Kidney tubule cell (primary cell): Measurements from ENCODE around the gene CST11.
A peak's percentile ranks its signal among the peaks of the same experiment; 100 is the strongest.

Experiments
- DNase-seq: peaks from one replicate; pipeline ENCODE4 v3.0.0-alpha.2; 2018; ENCODE audit warnings: low spot score

CST11 gene

DNA sequence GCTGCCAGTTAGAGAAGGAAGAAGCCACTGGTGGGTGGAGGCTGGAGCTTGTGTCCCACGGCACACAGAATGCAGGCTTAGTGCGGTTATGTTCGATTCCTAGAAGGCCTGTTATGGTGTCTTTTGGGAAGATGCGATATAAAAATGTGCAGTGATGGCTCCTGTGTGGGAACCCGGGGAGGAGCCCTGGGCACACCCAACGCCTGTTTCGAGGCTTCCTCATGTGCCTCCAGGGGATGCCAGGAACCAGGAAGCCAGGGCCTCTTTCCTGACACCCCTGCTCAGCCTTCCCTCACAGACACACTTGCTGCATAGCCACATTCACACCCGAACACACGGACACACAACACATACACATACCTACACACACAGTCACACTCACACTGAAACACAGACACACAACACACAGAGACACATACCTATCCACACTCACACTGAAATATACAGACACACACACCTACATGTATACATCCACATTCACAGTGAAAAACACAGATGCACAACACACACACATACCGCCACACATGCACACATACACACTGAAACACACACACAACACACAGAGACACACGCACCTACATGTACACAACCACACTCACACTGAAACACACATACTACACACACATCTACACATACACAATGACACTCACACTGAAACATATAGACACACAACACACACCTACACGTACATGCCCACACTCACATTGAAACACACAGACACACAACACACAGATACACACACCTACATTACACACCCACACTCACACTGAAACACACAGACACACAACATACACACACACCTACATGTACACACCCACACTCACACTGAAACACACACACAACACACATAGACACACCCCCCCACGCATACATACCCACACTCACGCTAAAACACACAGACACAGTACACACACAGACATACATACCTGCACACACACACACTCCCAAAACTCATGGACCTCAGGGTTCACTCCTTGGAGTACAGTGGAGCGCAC is 1.2 kb upstream of the CST11 start:
- DNase-seq: no peak

DNA sequence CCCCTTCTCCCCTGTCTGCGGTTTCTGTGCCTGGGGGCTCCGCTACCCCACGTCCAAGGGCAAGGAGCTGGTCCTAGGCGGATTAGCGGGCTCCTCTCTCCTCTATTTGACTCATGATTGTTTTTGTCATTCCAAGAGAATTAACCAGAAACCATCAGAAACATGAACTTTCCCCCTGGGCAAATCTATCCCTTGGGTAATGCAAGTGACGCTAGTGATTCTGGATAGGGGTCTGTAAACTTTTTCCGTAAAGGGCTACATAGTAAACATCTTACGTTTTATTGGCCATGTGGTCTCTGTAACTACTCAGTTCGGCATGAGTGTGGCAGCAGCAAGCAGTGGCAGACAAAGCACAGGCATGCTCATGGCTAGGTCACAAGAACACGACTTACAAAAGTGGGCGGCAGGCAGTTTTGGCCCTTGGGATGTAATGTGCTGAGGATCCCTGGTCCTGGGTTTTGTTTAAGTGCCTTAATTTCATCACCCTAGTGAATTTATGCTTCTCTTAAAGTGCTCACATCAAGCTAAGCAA is 654 bp downstream of the CST11 start:
- DNase-seq: no peak

DNA sequence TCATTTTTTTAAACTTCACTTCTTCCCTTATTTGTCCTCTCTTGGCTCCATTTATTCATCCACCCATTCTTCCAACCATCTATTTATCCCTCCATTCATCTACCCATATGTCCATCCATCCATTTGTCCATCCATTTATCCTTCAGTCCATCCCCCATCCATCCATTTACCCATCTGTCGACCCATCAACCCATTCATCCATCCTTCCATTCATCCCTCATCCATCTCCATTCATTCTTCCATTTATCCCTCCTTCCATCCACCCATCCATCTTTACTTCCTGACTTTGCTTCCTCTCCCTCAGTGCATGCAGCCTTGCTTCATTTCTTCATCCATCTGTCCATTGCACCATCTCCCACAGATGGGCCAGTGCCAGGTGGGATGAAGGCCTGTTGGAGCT is 1.8 kb downstream of the CST11 start:
- DNase-seq: no peak

DNA sequence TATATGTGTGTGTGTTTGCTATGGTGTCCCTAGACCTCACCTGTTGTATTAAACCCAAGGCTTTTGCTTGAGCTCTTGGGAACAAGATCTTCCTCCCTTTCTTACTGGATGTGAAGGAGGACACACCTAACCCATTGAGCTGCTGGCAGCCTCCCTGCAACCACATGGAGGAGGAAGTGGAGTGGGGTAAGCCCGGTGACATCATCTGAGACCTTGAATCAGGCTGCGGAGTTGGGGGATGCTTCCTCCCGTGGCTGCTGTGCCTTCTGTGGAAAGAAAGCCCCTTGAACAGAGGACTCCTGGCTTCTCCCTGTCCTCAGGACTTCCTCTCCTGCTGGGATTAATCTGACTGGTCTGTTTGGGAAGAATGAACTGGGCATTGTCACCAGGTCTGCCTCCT is 3.3 kb downstream of the CST11 start:
- peak; percentile 44 for DNase-seq

DNA sequence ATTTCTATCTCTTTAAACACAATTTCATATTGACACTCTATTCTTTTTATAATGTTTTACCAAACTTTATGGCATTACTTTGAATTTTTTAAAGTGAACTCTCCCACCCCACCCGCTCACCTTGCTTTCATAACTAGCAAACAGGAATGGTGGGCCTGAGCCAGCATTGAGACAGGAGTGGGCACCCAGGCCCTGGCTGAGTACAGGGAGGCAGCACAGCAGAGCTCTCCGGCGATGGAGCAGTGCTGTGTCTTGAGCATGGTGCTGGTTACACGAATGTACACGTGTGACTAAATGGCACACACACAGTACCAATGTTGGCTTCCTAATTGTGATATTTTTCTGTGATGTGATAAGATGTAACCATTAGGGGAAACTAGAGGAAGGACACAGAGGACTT is 4.5 kb downstream of the CST11 start:
- no peak for DNase-seq

DNA sequence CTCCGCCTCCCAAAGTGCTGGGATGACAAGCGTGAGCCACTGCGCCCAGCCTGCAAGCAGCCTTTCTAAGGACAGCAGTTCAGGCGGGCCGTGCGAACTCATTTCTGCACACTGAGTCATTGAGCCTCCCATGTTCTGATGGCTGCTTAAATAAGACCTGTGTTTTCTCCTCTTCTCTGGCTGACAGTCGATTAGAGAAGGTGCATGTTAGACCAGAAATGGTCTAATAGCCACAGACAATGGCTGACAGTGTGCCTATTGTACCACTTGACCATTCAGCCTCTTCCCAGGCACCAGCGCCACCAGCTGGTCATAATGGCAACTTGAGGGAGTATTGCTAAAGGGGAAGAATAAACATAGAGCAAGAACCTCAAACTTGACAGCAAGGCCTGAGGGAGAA is 6.2 kb downstream of the CST11 start:
- DNase-seq: peak; percentile 55

DNA sequence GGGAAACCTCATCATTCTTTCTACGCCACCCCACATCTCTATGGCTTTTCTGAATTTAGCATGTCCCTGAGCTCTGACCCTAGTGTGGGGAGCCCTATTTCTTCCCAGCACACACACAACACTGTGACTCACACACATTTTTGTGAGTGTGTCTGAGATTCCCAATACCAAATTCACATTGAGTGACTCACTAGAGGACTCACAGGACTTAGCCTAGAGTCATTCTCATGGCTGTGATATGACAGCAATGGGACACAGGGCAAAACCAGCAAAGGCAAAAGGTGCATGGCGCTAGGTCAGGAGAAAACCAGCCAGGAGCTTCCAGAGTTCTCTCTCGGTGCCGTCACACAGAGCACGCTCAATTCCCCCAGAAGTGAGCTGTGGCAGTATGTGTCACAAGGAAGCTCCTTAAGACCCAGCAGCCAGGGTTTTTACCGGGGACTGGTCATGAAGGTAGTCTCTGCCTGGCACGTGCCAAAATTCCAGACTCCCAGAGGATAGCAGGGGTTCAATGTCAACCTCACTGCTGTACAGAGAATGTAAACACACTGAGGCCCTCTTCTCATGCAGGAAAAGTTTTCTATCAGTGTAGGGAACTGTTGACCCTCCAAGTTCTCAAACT is 7.0 kb downstream of the CST11 start:
- peak; percentile 96 for DNase-seq

DNA sequence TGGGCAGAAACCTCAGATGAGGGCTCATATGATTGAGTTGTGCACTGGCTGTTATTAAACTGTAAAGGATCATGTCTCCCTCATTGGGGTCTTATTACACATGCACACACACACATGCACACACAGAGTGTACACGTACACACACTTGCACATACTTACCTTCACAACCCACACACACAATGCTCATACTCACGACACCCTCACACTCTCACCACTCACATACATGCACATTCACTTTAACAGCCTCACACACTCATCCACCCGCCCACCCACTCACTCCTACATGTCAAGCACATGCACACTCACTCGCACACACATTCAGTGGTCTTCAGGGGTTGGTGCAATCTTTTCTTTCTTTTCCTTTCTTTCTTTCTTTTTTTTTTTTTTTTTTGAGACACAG is 7.8 kb downstream of the CST11 start:
- no peak for DNase-seq

DNA sequence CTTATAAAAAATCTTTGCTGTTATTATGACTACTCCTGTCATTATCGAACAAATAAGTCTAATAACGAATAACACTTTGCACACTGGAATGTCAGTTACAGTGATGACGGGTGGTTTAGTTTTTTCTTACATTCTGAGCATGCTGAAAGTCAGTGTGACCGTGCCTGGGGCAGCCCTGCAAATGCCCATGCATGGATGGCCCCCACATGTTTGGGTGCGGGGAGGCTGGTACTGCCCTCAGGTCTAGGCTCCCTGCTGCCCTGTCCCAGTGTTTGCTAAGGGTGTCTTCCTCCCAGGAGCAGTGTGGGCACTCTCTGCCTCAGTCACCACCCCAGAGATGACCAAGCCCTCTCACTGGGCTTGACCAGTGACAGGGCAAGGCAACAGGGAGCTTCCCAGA is 10.2 kb downstream of the CST11 start:
- no peak for DNase-seq

DNA sequence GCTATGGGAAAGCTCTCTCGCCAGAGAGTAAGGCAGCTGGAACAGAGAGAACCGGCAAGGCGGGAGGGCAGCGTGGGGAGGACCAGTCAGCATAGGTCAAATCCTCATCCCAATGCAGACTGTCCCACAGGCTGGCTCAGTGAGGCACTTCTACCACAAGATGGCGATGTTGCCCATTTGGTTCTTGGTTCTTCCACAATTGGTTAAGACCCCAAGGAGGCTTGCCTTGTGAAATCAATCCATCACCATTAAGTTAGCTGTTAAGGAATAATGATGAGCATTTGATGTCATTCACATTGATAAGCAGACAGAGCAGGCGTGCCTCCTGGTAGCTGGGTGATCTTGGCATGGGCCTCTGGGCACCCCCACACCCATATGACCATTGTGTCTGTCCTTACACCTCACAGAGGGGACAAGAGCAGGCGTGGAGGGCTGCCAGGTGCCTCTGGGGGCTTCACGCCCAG is 10.8 kb downstream of the CST11 start:
- DNase-seq: peak; percentile 73

DNA sequence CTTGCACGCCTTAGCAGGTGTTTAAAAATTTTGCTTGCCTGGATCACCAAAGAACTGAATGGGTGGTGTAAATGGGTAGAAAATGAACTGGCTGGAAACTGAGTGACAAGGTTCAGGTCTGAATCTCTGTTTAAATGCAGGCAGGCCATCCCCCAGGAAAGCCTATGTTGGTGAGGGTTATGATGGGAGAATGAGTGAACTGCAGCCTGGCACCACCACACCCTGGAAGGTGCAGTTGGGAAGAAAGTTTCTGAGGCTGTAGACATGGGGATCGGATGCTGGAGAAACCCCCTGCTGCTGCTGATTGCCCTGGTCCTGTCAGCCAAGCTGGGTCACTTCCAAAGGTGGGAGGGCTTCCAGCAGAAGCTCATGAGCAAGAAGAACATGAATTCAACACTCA is 12.7 kb downstream of the CST11 start:
- no peak for DNase-seq

DNA sequence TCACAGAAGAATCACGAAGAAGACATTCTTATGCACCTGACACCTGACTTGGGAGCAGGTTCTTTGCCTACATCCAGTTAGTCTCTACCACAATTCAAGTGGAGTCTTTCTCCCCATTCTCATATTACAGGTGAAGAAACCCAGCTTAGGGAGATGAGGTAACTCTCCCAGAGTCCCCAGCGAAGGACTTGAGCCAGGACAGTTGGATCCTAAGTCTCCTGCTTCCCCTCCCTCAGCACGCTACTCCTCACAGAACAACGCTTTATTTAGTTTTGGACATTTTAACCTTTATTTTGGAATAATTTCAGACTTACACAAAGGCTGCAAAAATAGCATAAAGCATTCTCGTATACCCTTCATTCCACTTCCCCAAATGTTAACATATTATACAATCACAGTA is 14.0 kb downstream of the CST11 start:
- DNase-seq: no peak

DNA sequence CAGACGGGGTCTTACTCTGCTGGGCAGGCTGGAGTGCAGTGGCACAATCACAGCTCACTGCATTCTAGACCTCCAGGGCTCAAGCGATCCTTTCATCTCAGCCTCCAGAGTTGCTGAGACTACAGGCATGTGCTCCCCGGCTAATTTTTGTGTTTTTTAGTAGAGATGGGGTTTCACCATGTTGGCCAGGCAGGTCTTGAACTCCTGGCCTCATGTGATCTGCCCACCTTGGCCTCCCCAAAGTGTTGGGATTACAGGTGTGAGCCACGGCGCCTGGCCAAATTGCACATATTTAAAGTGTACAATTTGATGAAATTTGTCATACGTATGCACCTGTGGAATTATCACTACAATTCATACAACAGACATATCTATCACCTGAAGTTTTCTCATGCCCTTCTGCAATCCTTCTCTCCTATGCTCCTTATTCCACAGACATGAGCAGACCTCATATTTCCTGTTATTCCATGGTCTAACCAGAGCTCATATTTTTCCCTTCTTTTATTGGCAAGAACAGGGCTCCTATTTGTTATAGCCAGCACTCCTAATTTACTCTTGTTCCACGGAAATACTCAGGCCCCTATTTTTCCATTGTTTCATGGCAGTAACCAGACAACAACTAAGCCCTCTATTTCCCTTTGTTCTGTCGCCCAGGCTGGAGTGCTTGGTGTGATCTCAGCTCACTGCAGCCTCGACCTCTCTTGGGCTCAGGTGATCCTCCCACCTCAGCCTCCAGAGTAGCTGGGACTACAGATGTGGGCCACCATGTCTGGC is 15.4 kb downstream of the CST11 start:
- no peak for DNase-seq

DNA sequence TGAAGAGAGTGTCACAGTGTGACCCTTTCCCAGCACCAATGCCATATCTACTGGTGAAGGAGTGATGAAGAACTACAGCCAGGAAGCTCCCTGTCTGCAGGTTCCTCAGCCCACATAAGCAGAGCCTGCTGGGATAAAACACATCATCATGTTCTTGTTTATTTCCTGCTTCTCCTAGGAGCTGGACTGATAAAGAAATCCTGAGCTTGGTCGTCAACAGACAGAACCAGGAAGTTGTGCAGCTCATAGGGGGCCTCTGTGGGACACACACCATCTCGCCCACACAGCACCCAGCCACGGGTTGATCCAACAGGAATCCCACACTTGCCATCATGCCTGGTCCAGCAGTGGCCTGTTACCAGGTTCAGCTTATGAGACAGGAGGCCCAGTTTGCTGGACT is 16.0 kb downstream of the CST11 start:
- peak; percentile 5 for DNase-seq

DNA sequence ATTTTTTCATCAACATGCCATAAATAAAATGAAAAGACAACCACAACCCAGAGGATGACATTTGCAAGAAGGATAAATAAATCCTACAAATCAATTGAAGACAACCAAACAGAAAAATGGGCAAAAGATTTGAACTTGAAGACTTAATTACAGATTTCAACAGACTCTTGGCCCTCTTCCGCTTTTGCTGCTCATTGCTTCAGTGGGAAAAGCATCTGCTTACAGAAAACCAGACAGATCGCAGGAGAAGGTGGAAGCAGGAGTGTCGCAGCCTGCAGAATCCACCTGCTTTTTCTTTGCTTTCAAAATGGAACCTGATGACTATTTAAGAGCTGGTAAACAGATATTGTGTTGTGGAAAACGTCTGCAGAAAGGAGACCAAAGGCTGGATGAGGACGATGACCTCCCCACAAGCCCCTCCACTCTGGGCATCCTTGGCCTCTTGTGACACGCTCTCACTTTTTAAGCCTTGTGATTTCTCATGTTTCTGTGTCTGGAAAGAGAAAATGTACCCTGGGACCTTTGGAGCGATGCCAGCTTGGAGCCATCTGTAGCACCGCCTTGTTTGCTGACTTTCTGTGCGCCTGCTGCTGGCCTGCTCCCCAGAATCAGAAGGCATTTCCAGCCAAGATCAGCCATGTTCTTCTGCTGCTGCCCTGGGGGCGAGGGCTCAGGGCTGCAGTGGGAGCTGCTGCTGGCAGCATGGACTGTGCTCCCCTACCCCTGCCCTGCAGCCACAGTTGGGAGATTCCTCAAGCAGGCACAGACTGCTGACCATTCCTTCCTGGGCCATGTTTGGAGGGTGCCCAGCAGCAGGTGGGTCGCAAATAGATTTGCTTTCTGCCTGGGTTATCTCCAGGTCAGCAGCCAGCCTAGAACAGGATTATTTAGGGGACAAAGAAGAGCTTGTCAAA is 16.8 kb downstream of the CST11 start:
- no peak for DNase-seq

DNA sequence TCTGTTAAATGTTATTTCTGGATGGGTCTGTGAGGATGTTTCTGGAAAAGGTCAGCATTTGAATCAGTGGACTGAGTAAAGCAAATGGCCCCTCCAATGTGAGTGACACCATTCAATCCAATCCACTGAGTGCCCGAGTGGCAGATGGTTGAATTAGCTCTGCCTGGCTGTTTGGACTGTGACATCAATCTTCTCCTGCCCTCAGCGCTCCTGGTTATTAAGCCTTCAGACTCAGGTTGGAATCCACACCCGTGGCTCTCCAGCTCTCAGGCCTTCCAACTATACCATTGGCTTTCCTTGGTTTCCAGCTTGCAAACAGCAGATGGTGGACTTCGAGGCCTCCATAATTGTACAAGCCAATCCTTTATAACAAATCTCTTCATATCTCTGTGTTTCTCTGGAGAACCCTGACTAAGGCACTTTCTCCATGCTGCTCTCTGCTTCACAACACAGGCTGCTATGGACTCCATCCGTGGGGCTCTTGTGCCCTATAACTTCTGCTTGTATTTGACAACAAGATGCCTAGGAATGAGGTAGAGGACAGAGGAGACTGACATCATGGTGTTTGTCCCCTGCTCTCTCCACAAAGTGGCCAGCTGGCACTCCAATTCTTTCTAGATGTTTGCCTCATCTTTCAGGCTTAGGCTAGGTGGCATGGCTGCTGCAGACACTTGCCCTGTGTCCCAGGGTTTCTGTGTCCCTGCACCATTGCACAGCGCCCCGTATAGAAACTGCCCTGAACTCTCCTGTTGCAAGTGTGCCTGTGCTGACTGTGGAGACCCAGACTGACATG is 18.0 kb downstream of the CST11 start:
- no peak for DNase-seq

DNA sequence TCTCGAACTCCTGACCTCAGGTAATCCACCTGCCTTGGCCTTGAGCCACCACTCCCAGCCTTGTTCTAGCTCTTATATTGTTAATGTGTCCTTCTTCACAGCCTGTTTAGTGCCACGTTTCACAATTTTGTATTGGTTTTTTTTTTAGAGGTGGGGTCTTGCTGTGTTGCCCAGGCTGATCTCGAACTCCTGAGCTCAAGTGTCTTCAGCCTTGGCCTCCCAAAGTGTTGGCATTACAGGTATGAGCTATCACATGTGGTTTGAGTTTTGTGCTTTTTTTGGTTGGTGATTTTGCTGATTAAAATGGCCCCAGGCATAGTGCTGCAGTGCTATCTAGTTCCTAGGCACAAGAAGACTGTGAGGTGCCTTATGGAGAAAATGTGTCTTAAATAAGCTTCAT is 19.0 kb downstream of the CST11 start:
- no peak for DNase-seq

DNA sequence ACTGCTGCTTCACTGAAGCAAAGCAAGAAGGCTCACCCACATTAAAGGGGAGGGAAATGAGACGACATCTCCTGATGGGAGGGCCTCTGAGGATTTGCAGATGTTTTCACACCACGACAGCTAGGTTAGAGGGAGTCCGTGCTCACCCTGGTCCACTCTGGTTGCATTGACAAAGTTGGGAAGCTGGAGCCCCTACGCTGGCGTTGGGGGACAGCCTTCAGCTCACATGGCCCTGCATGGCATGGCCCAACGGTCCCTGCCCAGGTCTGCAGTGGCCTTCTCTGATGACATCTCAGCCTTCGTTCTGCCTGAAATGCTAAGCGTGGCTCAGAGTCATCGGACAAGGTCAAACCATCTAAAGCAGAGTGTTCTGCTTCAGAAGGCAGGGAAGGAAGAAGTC is 27.5 kb downstream of the CST11 start:
- DNase-seq: no peak

DNA sequence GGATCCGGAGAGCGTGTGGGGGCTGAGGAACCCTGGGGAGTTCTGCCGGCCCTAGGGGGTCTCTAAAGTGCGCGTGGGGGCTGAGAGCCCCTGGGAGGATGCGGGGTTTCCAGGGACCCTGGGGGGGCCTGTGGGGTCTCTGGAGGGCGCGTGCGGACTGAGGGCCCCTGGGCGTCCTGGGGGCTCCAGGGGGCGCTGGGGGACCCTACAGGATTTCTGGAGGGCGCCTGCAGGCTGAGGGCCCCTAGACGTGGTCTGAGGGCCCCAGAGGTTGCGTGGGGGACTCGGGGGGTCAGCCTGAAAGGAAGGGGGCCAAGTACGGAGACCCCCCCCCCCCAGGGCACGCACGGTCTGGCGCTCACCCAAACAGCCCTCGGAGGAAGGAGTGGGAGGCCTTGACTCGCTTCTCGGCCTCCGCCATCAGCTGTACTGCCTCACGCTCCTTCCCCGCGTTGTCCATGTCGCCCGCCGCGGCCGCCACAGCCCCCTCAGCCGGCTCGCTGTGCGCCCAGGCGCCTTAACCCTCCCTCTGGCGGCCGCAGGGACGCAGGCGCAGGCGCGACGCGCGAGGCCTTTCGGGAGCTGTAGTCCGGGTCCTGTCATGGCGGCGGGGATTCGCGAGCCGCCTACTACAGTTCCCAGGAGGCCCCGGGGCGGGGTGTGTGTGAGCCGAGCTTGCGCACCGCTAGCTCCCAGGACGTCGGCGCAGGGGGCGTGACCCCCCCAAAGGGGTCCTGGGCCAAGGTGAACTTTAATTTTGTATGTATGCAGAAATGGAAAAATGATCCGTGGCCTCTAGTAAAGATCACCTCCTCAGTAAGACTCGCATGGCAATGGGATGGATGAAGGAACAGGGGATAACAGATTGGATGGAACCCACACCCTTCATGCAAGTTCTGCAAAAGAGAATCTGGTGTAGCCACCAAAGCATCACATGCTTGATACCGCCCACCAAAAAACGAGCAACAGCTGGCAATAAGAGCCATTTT is 31.4 kb downstream of the CST11 start, which contains the start of gene NAPB:
TSS of gene NAPB (minus strand) at position 546 of the 989 bp plus-strand sequence. CDS start at position 460, 86 bp downstream.
- DNase-seq: peak; percentile 91
